Lower leg skin (tissue), 3 donors: ENCODE results near the gene SIK3.

Experiments used
- POLR2A ChIP-seq, 2 donors: fragments of 450-650 bp; IDR thresholded peaks; one replicate each; pipeline ENCODE4 v1.6.1; 2016 to 2017; ENCODE audit warnings: antibody characterized with exemption in 2 of 2, mild to moderate bottlenecking in 1 of 2, moderate library complexity in 1 of 2
- TF ChIP-seq, protein P1 (sequence below), 3 donors: fragments of 450-650 bp; IDR thresholded peaks; one replicate each; pipeline ENCODE4 v1.5.1; 2016; ENCODE audit warnings: antibody characterized with exemption in 3 of 3, mild to moderate bottlenecking in 3 of 3, moderate library complexity in 2 of 3

DNA sequence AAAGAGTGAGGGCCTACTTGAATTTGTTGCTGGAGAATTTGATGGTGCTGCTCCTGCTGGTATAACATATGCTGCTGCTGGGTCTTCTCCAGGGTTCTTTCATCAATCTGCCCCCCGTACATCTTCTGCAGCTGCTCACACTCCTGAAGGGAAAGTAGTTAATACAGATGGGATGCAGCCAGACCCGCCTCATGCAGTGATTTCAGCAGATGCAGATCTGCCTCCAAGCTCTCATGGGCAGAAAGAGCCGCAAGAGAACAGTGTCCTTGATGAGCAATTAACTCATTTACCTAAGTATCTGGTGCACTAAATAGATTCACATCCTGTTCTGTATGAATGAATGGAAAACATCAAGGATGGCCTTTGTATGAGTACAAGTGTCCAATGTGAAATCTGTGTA lies 236.0 kb downstream of the SIK3 start:
- TF ChIP-seq, protein P1, sequence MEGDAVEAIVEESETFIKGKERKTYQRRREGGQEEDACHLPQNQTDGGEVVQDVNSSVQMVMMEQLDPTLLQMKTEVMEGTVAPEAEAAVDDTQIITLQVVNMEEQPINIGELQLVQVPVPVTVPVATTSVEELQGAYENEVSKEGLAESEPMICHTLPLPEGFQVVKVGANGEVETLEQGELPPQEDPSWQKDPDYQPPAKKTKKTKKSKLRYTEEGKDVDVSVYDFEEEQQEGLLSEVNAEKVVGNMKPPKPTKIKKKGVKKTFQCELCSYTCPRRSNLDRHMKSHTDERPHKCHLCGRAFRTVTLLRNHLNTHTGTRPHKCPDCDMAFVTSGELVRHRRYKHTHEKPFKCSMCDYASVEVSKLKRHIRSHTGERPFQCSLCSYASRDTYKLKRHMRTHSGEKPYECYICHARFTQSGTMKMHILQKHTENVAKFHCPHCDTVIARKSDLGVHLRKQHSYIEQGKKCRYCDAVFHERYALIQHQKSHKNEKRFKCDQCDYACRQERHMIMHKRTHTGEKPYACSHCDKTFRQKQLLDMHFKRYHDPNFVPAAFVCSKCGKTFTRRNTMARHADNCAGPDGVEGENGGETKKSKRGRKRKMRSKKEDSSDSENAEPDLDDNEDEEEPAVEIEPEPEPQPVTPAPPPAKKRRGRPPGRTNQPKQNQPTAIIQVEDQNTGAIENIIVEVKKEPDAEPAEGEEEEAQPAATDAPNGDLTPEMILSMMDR (IDR thresholded peaks at IDR 0.05): no peak
- no peak for TF ChIP-seq POLR2A (IDR thresholded peaks at IDR 0.05)
